ENCODE results near the gene MBD3L3.
"Not testable (repeated sequence)": the region's sequence is repeated elsewhere in the genome, so short reads cannot be mapped to it uniquely, and the experiment has no call there.

Gene MBD3L3

DNA sequence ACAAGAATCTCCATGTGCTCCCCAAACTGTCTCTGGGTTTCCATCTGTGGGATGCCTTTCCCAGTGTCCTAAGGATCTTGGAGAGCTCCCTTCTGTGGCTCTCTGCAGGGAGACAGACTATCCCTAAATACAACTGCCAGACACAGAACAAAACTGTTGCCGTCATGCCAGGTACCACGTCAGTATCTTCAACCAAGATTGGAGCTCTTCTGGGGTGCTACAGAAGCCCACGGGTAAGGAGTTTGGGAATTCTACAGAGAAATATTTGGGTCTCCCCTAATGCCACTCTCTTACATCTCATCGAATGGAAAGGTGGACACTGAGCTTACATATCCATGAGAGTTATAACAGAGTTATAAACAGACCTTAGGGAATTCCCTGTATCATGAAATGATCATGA lies 4.9 kb upstream of the MBD3L3 start:
- DNase-seq: no peak

DNA sequence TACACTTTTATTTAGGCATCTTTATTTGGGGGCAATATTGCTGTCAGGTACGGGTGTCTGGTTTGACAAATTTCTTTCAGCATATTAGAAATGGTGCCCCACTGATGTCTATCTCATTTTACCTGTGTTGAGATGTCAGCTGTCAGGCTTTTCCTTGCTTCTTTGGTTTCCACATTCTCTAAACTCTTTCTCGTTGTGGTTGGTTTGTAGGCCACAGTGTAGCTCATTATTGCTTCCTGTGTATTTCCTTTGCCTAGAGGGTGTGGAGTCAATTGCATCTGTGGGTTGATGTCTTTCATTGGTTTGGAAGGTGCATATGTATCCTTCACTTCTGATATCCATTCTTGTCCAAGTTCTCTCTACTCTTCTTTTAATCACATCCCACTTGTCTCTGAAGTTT lies 1.5 kb upstream of the MBD3L3 start:
- not testable (repeated sequence) for DNase-seq

DNA sequence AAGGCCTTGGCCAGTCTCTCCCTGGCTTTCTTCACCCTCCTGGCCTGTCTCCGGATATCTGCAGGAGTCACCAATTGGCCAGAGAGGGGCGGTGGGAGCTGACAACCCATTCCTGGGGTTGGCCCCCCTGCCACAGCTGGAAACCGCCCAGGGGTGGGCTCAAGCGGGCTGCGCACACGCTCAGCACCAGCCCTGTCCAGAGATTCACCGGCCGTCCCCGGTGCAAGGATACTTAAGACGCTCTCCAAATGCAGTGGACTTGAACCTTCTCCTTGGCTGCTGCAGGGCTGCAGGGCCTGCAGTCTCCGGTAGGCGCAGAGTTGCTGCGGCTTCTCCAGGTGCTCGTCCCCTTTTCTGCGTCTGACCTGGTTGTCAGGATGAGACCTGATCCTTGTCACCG lies 2.1 kb downstream of the MBD3L3 start:
- not testable (repeated sequence) for DNase-seq

DNA sequence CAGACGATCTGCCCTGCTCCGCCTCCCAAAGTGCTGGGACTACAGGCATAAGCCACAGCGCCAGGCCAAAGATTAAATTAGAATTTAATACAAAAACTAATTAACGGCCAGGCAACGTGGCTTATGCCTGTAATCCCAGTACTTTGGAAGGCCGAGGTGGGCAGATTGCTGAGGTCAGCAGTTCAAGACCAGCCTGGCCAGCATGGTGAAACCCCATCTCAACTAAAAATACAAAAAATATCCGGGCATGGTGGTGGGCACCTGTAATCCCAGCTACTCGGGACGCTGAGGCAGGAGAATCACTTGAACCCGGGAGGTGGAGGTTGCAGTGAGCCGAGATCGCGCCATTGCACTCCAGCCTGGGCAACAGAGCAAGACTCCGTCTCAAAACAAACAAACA lies 2.8 kb downstream of the MBD3L3 start:
- DNase-seq: not testable (repeated sequence)

DNA sequence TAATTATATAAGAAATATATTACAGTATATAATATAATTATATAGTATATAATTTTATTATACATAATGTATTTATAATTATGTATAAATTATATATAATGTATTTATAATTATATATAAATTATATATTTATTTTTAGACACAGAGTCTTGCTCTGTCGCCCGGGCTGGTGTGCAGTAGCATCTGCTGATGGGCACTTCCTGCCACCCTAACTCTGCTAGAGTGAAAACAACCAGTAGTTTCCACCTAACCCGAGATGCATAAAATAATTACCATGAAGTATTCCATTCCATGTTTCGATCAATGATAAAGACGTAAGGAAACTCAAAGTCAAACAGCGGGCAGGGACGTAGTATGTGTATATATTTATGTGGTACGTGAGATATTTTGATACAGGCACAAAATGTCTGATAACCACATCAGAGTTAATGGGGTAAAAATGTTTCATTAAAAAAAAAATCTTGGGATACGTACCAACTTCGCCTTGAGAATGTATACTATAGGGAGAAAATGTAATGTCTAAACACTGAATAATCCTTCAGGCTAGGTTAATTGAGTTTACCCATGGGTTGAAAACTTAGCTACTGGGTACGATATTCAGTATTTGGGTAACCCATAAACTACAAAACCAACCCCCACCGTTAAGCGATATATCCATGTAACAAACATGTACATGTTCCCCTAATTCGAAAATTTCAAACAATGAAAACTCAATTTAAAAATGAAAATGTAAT lies 3.7 kb downstream of the MBD3L3 start:
- DNase-seq: not testable (repeated sequence)

DNA sequence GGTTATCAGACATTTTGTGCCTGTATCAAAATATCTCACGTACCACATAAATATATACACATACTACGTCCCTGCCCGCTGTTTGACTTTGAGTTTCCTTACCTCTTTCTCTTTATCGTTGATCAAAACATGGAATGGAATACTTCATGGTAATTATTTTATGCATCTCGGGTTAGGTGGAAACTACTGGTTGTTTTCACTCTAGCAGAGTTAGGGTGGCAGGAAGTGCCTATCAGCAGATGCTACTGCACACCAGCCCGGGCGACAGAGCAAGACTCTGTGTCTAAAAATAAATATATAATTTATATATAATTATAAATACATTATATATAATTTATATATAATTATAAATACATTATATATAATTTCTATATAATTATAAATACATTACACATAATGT lies 5.6 kb downstream of the MBD3L3 start:
- DNase-seq: not testable (repeated sequence)

DNA sequence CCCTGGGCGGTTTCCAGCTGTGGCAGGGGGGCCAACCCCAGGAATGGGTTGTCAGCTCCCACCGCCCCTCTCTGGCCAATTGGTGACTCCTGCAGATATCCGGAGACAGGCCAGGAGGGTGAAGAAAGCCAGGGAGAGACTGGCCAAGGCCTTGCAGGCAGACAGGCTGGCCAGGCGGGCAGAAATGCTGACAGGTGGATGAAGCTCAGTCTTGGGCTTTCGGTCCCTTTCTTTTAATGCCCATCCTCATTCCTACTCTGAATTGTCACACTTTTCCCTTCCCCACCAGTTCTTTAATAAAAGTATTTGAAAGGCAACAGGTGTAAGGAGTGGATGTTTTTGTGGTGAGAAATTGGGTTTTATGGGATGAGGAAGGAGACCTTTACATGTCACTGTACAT lies 7.1 kb downstream of the MBD3L3 start:
- not testable (repeated sequence) for DNase-seq

DNA sequence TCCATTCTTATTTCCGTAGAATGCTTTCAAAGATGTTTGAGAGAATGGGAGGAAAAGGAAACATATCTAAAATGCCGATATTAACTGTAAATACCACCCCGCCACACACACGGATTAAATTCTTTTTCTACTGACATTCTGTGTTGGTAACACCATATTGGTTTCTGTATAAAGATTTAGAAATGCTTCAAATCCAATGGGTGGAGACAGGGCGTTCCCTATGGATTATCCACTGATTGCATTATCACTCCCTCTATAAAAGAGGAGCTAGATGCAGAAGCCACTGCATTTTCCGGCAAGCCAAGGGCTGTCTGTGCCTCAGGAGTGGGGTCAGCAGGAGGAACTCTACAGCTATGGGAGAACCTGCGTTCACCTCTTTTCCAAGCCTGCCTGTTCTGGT lies 9.5 kb downstream of the MBD3L3 start, which contains the start of gene MBD3L2:
Gene MBD3L2, plus strand, starts transcription at position 301 of the 400 bp plus-strand sequence. Its CDS starts 53 bp downstream, at position 354.
- not testable (repeated sequence) for DNase-seq

DNA sequence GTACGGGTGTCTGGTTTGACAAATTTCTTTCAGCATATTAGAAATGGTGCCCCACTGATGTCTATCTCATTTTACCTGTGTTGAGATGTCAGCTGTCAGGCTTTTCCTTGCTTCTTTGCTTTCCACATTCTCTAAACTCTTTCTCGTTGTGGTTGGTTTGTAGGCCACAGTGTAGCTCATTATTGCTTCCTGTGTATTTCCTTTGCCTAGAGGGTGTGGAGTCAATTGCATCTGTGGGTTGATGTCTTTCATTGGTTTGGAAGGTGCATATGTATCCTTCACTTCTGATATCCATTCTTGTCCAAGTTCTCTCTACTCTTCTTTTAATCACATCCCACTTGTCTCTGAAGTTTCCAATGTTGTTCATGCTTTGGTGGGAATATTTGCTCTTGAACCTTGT lies 16.9 kb downstream of the MBD3L3 start:
- DNase-seq: not testable (repeated sequence)

DNA sequence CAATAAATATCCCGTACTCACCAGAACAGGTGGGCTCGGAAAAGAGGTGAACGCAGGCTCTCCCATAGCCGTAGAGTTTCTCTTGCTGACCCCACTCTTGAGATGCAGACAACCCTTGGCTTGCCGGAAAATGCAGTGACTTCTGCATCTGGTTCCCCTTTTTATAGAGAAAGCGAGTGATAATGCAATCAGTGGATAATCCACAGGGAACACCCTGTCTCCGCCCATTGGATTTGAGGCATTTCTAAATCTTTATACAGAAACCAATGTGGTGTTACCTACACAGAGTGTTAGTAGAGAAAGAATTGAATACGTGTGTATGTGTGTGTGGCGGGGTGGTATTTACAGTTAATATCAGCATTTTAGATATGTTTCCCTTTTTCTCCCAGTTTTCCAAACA lies 18.4 kb downstream of the MBD3L3 start, which contains the start of gene MBD3L4:
Gene MBD3L4, minus strand, starts transcription at position 101 of the 400 bp plus-strand sequence. Its CDS starts 35 bp downstream, at position 66.
- not testable (repeated sequence) for DNase-seq

DNA sequence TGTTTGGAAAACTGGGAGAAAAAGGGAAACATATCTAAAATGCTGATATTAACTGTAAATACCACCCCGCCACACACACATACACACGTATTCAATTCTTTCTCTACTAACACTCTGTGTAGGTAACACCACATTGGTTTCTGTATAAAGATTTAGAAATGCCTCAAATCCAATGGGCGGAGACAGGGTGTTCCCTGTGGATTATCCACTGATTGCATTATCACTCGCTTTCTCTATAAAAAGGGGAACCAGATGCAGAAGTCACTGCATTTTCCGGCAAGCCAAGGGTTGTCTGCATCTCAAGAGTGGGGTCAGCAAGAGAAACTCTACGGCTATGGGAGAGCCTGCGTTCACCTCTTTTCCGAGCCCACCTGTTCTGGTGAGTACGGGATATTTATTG lies 28.2 kb downstream of the MBD3L3 start, which contains the start of gene MBD3L5:
Gene MBD3L5, plus strand, starts transcription at position 301 of the 400 bp plus-strand sequence. Its CDS starts 34 bp downstream, at position 335.
- not testable (repeated sequence) for DNase-seq

DNA sequence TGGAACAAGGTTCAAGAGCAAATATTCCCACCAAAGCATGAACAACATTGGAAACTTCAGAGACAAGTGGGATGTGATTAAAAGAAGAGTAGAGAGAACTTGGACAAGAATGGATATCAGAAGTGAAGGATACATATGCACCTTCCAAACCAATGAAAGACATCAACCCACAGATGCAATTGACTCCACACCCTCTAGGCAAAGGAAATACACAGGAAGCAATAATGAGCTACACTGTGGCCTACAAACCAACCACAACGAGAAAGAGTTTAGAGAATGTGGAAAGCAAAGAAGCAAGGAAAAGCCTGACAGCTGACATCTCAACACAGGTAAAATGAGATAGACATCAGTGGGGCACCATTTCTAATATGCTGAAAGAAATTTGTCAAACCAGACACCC lies 29.7 kb downstream of the MBD3L3 start:
- DNase-seq: not testable (repeated sequence)

DNA sequence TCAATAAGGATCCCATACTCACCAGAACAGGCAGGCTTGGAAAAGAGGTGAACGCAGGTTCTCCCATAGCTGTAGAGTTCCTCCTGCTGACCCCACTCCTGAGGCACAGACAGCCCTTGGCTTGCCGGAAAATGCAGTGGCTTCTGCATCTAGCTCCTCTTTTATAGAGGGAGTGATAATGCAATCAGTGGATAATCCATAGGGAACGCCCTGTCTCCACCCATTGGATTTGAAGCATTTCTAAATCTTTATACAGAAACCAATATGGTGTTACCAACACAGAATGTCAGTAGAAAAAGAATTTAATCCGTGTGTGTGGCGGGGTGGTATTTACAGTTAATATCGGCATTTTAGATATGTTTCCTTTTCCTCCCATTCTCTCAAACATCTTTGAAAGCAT lies 37.1 kb downstream of the MBD3L3 start, which contains the start of gene MBD3L2B:
Gene MBD3L2B, minus strand, starts transcription at position 101 of the 400 bp plus-strand sequence. Its CDS starts 34 bp downstream, at position 67.
- not testable (repeated sequence) for DNase-seq

DNA sequence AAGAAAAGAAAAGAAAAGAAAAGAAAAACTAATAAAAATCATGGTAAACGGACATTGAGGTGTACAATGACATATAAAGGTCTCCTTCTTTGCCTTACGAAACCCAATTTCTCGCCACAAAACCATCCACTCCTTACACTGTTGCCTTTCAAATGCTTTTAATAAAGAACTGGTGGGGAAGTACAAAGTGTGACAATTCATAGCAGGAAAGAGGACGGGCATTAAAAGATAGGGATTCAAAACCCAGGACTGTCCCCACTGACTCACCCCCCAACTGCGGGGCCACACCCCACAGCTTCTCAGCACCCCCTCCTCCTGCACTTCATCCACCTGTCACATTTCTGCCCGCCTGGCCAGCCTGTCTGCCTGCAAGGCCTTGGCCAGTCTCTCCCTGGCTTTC lies 39.6 kb downstream of the MBD3L3 start:
- DNase-seq: no peak

DNA sequence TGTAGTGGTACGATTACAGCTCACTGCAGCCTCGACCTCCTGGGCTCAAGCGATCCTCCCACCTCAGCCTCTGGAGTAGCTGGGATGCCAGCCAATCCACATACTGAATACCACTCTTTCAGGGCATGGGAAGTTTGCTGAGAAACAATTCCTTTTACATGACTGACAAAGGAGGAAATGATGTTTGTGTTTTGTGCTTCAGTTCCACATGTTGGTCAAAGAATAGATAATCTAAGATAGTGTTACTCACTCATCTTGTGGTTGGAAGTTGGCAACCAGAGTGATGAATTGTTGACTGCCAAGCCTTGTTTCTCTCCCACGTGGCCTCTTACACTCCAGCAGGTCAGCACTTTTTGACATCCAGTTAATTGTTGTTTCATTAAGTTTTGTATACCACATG lies 44.8 kb downstream of the MBD3L3 start:
- DNase-seq: no peak

DNA sequence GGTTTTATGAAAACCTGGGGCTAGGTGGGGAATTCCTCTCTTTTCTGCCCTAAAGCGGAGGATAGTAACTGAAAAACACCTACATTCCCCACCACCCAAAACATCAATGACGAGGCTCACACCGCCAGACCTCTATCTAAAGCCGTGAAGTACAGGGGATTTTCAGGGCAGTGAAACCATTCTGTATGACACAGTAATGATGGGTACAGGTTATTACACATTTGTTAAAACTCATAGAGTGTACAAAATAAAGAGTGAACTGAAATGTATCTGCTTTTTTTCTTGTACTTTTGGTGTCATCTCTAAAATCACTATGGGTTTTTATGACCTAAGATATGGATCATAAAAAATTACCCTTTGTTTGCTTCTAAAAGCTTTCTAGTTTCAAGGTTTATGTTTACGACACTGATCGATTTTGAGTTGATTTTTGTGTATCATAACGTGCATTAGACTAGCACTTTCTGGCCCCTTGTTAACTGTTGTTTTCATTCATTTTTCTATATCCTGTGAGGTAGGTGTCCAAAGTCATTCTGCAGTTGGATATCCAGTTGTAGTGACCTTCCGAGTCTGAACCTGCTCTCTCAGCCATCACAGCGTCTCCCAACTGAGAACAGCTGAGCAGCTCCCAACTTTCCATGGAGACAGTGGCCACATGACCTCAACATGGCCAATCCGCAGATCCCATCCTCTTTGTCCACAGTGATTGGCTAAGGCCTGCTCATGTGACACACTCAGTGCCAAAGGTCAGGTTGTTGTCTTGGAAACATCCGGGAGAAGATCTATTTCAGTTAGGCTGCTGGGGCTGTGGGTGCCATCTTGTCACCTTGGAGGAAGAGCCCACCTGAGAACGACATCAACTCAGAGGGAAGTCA lies 47.5 kb downstream of the MBD3L3 start:
- DNase-seq: no peak

DNA sequence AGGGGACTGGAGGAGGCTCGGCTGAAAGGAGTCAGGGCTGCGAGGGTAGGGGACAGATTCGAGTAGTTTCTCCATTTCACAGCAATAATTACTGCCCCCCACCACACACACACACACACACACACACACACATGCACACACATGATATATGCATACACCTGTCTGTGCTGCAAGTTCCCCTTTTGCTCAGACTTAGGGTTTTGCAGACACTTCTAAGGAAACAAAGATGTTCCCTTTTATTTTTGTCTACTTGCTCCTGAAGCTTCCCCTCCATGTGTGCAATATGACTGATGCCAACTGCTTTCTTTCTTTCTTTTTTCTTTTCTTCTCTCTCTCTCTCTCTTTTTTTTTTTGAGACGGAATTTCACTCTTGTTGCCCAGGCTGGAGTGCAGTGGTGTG lies 50.6 kb downstream of the MBD3L3 start:
- DNase-seq: no peak

All from activated gamma-delta T cell treated with Interleukin-2 at 50 U/mL for 16 hours (primary cell).